ENCODE results near the gene SCARB1.

- no peak for TF ChIP-seq CTCF (IDR thresholded peaks at IDR 0.05)
- TF ChIP-seq POLR2A (IDR thresholded peaks at IDR 0.05) = no peak
Observed at GRCh38 chr12:124741211-124741610, 122.5 kb downstream of the SCARB1 start.

Data from right lobe of liver (tissue), 4 donors.